ENCODE data around the gene EEF1A2. TPM values are rescaled to one million over a fixed set of nuclear protein-coding genes. Genes with fewer than 3 reads are reported as not detected.

The EEF1A2 gene
- polyA plus RNA-seq, 1 donor: 1,049 TPM

DNA sequence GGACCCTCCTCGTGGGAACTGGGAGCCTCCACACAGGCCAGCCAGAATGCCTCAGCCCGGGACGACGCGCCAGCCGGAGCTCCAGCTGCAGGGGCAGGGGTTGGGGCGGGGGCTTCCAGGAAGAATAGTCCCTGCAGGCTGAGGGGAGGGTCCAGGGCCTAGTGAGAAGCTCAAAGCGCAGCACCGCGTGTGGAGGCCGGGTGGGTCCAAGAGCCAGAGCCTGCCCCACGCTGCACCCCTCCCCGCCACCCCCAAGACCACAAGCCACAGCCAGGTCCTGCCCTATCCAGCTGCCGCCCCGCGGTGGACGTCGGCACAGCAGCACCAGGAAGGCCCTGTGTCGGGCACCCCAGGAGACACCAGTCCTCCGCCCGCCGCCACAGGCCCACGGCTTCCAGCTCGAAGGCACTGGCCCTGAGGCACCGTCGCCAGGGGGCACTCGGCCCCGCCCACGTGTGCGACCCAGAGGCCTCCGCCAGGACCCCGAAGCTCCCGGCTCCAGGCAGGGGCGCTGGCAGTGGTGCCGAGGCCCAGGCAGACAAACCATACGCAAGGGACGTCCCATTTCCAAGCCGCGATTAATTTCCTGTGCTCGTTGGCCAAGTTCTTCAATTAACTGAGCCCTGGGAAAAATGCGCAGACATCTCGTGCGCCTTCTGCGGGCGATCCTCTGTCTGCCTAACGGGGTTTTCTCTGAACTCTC is 45.9 kb downstream of the EEF1A2 start:
- DNase-seq (ENCODE audit: low read depth): no peak

DNA sequence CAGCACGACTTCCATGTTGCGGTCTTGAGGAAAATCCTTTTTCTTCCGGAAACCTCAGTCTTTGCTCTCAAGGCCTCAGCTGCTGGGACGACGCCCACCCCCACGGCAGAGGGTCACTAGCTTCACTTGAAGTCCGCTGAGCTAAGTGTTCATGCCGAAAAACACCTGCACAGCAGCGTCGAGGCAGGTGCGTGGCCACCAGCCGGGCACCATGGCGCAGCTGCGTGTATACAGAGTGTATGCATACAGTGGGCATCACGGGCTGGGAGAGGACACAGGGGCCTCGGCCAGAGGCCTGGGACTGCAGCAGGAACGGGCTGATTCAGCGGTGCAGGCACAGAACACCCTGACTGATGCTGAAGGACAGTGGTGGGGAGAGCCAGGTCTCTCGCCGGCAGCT is 46.5 kb downstream of the EEF1A2 start:
- no peak for DNase-seq (ENCODE audit: low read depth)

DNA sequence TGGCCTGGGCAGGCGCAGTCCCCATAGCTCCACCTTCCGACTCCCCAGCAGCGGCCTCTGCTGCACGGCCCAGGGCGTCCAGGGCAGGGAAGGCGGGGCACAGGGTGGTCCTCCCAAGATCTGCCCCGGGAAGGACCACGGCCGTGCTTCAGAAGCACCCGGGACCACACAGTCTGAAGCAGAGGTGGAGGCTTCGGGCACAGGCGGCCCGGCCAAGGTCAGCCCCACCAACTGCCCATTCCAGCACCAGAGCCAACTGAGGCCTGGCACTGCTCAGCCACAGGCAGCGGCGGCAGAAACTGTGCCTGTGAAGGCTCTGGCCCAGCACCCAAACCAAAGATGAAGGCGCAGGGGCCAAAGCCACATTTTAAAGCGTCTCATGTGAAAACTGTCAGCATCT is 47.1 kb downstream of the EEF1A2 start:
- DNase-seq (ENCODE audit: low read depth): no peak

DNA sequence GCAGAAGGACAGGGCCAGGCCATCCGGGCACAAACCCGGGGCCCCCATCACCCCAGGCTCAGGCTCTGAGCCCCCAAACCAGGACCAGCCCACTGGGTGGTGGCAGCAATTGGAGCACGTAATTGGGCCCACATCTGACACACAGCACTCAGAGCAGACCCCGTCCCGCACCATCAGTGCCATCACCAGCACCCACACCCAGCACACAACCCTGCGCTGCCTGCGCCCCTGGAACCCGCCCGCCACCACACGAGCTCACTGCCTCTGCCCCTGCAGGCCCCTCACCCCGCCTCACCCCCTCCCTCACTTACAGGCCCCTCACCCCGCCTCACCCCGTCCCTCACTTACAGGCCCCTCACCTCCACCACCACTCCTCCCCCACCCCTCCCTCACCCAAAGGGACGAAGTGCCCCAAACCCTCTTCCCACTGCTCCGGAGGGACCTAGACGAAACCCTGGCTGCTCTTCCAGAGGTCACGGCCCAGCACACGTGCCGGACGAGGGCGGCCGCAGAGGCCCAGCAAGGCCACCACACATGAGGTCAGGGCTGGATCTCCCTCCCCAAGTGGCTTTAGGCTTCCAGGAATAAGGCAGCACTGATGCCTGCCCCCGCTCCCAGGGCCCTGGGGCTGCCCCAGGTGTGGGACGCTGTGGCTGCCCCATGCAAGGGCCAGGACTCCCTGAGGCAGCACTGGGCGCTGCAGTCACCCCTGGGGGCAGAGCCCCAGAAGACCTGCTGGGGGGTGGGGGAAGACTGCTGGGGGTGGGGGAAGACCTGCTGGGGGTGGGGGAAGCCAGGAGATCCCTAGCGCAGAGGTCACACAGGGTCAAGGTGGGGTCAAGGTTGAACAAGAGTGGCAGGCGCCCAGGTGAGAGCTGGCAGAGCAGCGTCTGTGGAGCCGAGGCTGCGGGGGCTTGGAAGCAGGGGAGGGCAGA is 48.8 kb downstream of the EEF1A2 start:
- no peak for DNase-seq (ENCODE audit: low read depth)

DNA sequence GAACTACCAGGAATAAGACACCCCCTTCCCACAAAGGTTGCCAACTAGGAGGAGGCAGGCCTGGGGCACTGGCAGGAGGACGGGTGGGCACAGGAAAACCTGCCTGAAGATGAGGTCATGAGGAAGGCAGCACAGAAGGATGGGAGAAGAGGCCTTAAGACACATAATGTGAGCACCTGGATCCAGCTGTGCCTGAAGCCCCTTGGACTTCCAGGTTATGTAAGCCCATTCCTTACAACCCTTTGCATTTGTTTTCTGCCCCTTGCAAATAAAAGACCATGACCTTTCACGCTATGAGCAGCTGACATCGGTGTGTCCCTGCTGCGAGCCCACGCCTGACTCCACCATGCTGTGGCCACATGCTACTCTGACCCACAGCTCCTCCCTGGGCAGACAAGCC is 49.9 kb downstream of the EEF1A2 start:
- DNase-seq (ENCODE audit: low read depth): no peak

DNA sequence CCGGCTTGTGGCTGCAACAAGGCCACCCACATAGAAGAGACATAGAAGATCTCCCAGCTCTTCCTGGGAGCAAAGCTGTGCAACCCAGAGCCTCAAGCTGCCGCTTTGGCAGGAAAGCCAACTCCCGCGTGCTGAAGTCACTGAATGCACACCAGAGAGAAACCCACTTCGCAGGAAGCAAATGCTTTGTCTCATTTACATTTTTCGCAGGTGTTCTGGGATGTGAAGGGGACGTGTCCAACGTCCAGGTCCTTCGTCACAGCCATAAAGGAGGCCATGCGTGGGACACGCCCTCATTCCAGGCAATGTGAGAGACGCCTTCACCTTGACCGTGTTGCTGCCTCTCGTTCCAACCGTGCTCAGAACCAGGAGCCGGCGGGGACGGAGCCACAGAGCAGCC is 50.9 kb downstream of the EEF1A2 start:
- DNase-seq (ENCODE audit: low read depth): no peak

DNA sequence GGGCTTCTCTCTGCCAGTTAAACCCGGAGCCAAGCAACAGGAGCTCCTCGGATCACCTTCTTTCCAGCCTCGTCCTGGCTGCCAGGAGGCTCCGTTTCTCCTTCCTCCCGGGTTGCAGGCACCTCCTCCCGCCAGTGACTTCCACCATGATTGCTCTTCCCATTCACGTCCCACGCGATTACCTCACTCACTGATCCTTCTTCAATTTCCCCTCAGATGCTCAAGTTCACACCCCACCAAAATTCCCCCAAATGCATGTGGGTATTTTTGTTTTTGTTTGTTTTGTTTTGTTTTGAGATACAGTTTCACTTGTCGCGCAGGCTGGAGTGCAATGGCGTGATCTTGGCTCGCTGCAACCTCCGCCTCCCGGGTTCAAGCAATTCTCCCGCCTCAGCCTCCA is 51.6 kb downstream of the EEF1A2 start:
- DNase-seq (ENCODE audit: low read depth): no peak

DNA sequence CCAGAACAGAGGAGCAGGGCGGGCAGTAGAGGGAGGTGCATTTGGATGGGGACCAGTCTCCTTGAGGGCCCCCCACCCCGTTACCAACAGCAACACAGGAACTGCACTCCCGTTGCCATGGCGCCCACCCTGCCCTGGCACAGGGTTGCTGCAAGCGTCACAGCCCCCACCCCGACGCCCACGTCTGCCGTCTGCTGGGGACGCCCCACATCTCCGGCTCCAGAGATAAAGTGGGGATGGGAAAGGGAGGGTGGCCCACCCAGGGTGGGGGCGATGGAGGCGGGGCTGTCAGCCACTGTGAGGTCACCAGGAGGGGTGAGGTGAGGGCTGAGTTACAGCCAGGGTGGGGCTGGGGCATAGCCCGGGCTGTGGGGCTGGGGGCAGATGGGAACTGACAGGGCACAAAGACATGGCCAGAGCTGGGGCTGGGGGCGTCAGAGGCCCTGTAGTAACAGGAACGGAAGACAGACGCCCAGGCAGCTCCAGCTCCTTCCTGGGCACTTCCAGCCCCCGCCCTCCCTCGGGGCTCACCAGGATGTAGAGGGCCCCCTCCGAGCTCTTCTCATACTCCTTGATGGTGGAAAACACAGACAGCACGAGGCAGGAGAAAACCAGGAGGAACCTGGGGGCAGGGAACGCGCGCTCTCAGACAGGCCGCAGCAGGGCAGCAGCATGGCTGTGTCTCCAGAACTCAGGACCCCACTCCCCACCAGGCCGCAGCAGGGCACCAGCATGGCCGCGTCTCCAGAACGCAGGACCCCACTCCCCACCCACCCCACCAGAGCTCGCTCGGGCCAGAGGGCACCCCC is 52.5 kb downstream of the EEF1A2 start:
- DNase-seq (ENCODE audit: low read depth): no peak

DNA sequence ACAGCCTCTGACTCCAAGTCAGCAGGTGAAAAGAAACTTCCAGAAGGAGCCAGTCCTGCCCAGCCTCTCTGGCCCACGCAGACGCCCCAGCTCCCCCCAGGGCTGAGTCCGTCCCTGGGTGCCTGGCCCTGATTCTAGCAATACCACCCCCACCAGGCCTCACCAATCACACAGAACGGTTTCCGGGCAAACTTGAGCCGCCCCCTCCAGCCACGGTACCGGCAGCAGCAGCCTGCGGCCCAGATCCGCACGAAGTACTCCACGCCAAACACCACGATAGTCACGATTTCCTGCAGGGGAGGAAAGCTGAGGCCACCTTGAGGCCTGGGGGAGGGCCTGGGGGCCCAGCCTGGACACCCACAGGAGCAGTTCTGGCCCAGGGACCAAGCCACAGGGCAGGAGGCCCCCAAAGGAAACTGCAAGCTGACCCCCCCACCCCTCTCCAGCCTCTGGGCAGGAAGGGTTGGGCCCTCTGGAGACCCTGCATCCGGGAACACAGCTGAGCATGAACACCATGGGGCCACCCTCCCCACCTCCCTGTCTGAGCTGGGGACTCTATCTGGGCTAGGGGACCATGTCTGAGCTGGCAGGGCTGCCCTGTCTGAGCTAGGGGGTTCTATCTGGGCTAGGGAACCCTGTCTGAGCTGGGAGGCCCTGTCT is 53.7 kb downstream of the EEF1A2 start:
- DNase-seq (ENCODE audit: low read depth): no peak

DNA sequence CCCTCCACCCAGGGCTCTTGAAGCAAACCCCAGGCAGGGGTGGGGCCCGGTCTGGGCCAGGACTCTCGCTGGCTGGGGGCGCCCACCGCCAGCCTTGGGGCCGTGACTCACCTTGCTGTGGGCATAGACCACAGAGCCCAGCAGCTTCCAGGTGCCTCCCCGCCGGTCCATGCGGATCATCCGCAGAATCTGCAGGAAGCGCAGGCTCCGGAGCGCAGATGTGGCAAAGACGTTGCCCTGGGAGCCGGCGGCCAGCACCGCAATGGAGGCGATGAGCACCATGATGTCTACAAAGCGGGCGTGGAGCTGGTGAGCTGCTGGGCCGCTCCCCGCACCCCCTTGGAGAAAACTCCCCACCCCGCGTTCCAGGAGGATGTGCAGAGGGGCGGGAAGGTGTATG is 54.3 kb downstream of the EEF1A2 start:
- DNase-seq (ENCODE audit: low read depth): no peak

DNA sequence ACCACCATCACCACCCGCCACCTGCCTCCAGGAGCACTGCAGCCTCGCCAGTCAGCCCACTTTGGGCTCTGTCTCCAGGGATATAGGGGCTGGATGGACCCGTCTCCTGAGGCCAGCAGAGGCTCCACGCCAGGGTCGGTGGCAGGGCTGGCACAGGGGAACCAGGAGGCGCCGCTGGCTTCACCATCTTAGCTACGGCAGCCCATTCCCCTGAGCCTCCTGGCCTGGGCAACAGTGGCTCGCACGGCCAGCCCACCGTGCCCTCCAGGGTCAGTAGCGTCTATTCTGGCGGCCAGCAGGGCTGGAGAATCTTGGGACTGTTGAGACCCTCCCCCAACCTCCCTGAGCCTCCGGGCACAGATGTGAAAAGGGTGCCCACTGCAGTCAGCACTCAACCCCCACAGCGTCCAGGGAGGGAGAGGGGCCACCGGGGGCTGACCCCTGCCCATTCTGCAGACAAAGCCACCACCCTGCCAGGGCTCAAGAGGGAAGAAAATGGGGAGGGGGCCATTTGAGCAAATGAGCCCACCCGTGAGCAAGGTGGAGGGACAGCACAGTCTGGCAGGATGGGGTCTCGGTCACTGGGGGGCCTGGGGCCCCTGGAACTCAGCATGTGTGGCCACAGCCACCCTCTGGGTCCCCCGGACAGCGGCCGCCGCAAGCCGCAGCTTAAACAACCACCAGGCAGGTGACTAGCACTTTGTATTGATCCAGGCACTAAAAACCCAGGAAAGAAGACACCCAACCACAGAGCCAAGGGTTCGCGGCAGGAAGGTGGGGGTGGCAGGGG is 55.1 kb downstream of the EEF1A2 start:
- DNase-seq (ENCODE audit: low read depth): no peak

DNA sequence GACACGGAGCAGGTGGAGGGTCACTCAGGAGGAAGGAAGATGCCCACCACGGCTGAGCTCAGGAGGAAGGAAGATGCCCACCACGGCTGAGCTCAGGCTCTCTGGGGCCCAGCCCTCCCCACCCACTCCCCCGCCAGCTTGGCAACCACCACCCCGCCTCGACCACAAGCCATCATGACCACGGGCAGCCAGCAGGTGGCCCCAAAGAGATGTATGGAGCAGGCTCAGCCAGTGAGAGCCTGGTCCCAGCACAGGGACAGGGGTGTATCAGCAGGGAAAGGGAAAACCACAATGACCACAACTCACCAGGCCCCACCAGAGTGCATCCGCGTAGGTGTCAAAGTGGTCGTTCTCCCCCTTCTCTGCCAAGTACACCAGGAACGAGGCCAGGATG is 56.8 kb downstream of the EEF1A2 start:
- no peak for DNase-seq (ENCODE audit: low read depth)

DNA sequence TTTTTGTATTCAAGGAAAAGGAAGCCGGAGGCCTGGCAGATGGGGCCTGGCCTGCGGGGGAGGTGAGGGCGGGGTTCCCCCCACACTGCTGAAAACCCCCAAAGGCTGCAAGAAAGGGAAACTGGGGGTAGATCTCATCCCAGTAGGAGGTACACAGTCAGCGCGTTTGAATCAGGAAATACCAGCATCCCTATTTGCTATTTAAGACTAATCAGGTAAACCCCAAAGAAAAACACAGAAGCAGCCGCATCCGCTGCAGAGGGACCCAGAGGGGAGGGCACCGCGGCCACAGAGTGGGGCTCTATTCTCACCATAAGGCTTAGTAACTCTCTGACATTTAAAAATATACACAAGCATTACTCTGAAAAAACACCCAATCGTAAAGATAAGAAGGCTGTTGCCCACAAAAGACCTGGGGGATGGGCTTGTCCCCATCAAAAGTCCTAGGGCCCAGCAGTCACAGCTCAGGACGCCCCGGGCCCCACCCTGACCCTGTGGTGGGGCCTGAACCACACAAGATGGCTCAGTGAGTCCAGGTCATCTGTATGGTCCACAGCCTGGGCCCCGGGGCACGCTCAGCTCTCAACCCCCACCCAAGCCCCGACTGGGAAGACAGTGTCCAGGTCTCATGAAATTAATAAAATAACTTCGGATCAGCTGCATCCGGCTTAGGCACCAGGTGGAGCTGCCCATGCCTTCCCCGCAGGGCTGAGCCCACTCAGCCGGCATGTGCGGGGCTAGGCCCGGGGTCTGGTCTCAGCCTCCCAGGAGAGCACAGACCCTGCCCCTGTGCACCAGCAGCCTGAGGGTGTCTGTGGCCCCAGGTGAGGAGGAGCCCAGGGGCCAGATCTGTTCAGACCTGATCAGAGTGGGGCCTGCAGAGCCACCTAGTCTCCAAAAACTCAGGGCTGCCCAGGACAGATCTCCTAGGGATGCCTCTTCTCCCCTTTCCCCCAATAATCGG is 57.5 kb downstream of the EEF1A2 start:
- DNase-seq (ENCODE audit: low read depth): no peak

DNA sequence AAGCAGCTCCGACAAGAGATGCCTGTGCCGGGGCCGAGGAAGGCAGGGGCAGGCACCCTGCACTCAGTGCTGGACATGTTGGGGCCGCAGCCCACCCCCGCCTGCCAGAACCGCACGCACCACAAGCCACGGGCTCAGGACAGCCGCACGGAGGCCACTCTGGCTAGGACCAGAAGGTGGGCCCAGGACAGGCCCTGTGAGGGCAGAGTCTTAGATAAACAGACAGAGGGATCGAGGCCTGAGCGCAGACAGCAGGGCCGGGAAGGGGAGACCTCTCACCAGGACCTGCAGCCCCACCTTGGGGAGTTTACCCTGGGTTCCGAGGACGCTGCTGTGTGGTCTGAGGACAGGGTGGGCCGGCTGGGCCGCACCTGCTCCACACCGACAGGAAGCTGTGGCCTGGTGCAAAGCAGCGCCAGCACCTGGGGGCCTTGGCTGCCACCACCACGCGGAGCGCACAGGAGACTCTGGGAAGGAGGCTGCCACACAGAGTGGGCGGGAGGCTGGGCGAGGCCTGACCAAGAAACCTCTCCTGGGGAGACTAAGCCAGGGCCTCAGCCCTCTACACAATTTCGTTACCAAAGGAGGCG is 58.4 kb downstream of the EEF1A2 start:
- no peak for DNase-seq (ENCODE audit: low read depth)

DNA sequence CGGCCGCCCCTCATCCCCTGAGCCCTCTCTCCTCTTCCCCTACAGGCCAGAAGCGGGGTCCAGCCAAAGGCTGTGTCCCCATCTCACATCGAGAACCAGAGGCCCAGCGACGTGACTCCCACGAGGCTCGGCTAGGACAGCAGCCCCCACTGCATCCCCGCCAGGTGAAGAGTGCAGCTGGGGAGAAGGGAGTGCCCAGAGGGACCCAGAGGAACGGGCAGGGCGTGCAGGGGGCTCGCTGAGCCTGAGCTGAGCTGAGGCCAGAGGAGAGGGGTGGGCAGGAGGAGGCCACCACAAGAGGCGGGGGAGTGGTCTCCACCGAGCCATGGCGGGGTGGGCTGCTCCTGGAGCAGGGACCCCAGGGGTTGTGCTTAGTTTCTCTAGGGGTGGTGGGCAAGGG is 59.0 kb downstream of the EEF1A2 start:
- DNase-seq (ENCODE audit: low read depth): no peak

DNA sequence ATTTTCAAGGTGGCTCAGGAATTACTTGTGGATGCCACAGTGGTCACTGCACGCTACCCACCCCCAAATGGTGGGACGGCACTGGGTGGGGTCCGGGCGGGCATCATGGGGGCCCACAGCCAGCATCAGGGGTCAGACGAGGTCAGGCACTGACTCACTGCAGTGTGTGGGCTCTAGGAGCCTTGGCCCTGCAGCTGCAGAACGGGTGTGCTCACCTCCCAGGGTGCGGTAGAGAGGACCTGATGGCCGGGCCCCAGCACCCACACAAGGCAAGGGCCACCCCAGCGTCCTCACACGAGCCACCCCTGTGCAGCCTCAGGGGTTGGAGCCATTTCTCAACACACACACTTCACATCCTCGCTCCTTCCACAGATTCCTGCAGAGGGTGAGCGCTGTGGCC is 60.8 kb downstream of the EEF1A2 start:
- DNase-seq (ENCODE audit: low read depth): no peak

All from forelimb muscle (tissue), 1 donor.